Limb (tissue), 2 donors: ENCODE data around the gene CEPT1.
"Not testable (repeated sequence)": the region's sequence is repeated elsewhere in the genome, so short reads cannot be mapped to it uniquely, and the experiment has no call there.

ENCODE experiments used
- DNase-seq, 2 donors: peaks; one replicate each; pipeline ENCODE4 v3.0.0-alpha.2; 2016; ENCODE audit errors: extremely low spot score in 2 of 2

Gene CEPT1

DNA sequence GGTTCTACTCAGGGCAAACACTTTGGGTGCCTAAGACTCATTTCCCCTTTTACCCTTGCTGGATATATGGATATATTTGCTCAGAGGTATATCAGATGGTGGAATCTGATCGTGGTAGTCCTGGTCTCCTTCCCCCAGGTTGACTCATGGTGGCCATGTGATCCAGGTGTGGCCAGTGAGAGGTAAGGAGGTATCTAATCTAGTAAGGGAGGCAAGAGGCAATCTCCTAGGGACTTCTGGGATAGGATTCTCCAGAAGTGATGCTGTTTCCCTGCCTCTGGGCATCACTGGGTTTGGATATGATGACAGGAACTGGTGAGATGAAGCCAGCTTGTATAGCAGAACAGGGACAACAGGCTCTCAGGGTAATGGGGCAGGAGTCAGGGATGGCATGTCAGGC is 68.9 kb downstream of the CEPT1 start:
- DNase-seq = no peak

DNA sequence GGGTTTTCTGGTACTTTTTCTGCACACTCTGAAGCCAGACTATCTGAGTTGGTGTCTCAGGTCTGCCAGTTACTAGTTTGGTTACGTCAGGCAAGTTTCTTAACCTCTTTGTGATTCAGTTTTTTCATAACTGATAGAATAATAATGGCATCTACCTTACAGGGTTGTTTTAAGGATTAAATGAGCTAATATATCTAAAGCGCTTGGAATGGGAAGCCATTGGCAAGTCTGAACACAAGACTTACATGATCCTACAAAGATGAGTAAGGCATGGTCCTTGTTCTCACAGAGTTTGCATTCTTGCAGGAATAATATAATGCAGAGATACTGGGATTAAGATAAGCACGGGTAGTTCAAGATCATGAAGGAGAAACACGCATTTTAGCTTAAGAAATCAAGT is 69.6 kb downstream of the CEPT1 start:
- DNase-seq = no peak

GRCh38 chr1:111211921-111212320 is 71.9 kb downstream of the CEPT1 start:
- DNase-seq = no peak

GRCh38 chr1:111212634-111213335 is 72.8 kb downstream of the CEPT1 start:
- no peak for DNase-seq

- DNase-seq = no peak
These were observed 73.4 kb downstream of the CEPT1 start for GRCh38 chr1:111213412-111213811.

DNA sequence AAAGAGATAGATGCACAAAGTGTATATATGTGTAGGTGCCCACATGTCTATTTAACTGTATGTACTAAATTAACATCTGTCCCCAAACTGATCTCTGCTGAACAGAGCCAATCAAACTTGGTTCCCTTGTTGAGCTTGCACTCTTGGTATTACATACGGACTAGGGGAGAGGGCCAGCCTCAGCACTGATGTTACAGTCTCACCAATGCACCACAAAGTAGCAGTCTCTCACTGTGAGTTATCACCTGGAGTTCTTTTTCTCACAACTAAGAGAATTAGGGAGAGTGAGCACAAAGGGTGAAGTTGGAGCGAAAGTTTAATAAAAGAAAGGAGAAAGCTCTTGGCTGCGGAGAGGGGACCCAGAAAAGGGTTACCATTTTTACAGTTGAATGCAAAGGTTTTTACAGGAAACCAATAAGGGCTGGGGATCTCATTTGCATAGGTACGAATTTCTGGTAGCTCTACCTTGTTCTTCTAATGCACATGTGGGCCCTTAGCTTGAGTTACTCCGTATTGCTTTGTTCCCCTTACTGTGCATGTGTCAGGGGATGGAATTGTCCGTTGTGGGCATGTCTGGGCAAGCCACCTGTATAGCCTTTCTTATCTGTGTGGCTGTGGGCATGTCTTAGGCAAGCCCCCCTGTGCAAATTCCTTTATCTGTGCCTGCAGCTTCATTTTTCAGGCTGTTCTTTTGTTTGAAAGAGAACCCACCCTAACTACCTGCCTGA is 74.2 kb downstream of the CEPT1 start:
- DNase-seq = no peak

- no peak for DNase-seq
These were observed 74.9 kb downstream of the CEPT1 start for GRCh38 chr1:111214884-111215283.

DNA sequence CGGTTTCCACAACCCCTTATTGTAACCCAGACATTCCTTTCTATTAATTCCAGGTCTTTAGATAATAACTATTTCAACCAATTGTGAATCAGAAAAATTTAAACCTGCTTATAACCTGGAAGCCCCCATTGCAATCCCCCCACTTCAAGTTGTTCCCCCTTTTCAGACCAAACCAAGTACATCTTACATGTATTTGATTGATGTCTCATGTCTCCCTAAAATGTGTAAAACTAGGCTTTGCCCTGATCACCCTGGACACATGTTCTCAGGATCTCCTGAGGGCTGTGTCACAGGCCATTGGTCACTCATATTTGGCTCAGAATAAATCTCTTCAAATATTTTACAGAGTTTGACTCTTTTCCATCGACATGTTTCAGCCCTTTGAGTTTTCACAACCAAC is 75.3 kb downstream of the CEPT1 start:
- DNase-seq = not testable (repeated sequence)

DNA sequence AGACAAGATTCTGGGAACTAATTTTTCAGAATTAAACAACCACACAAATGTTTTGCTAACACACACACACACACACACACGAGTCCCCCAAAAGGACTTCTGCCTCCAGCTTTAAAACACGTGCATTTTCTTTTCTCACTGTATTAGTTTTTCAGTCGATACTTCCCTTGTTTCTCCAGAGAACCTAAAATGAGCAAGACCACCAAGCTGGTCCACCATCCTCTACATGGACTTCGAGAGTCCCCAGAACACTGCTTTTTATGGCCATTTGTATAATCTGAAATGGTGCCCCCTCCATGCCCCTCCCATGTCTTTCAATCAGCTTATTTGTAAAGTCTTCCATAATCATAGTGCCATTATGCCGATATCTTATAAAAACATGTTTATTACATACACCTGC is 76.7 kb downstream of the CEPT1 start:
- DNase-seq = no peak

GRCh38 chr1:111217183-111217910 is 77.3 kb downstream of the CEPT1 start:
- no peak for DNase-seq

GRCh38 chr1:111218701-111219556 is 78.9 kb downstream of the CEPT1 start:
- DNase-seq = no peak

- no peak for DNase-seq
These were observed 79.7 kb downstream of the CEPT1 start for GRCh38 chr1:111219557-111220286.

- no peak for DNase-seq
These were observed 80.4 kb downstream of the CEPT1 start for GRCh38 chr1:111220302-111220890.

DNA sequence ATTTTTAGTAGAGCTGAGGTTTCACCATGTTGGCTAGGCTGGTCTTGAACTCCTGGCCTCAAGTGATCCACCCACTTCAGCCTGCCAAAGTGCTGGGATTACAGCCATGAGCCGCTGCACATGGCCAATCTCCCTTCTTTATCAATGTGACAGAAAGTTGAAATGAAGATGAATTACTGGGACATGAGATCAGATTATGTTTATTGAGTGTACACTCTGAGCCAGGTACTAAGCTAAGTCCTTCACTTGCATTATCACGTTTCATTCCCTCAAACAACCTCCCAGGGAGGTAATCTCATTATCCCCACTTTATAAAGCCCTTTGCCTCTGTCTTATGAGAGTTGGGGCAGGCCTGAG is 81.2 kb downstream of the CEPT1 start:
- no peak for DNase-seq

DNA sequence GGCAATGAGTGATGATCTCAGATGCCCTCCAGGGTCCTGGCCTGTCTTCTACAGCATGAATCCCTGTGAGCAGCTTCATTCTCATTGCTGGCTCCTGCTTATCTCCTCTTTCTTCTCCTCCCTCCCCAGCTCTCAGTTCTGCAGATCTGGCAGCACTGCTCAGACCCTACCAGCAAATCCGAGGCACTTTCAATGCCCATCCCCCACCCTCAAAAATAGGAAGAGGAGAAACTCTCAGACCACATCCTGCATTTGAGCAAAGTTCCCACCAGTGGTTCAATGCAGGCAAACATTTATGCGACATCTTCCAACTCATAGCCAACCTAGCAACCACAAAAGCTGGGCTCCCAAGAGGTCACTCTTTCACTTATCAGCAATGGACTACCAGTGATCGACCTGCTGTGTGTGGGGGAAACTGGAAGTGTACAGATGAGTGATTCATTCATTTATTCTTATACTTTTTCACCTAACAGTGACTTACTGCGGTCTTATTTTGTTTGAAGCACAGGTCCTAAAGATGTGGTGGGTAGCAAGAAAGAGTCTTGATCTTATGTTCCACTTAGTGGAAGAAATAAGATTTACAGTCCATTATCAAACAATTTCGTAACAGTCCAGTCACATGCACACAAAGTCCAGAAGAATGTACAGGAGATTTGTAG is 81.7 kb downstream of the CEPT1 start:
- no peak for DNase-seq

DNA sequence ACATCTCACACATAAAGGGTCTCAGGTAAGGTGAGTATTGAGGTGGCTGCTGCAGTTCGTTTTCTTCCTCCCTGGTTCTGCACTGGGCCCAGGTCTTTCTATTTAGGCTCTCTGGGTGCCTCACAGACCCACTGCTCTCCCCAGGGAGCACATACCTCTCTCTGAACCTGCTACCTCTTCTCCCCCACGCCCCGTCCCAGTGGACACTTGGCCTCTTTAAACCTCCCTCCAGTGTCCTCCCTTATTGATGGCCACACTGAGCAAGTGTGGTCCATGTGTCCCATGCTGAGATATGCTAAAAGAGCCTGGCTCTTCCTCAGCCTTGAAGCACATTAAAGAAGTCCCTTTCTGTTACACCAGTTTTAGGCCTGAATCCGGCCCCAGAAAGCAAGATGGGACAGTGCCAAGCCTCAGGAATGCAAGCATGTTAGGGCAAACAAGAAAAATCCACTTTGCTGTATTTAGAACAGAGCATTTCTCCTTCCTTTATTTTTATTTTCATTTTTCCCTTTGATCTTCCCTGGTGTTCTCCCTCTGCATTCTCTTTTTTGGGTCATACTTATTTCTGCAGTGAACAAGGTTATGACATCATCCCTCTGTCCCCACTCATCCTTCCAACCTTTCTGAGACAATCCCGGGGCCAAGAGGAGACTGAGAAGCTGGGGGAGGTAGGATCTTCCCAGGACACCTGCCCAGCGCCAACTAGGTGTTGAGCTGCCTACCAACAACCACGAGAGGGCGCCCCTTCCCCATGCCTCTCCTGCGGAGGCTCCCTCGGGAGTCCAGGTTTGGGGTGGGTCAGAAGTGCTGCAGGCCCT is 82.5 kb downstream of the CEPT1 start:
- DNase-seq = peak in 1 of 2 donors; percentile 77

DNA sequence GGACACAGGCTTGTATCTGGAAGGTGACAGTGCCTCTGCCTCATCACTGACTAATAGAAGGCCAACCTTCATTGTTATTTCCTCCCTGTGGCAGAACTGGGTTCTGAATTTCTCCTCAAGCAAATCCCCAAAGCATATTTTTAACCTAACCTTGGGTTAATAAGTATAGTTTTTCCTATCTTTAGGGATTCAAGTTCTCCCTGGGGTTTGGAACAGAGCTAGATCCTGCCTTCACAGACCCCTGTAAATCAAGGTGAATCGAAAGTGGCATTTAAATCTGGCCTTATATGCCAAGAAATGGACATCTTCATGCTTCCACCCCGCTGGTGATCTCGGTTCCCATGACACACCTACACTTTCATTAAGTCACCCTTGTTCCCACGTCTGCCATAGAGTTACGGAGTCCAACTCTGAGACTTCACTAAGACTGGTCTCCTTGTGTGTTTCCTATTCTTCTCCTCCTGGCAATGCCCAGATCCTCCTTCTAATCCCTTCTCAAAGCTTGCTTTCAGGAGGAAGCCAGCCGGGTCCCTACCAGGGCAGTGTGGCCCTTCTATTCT is 83.2 kb downstream of the CEPT1 start:
- DNase-seq = no peak

DNA sequence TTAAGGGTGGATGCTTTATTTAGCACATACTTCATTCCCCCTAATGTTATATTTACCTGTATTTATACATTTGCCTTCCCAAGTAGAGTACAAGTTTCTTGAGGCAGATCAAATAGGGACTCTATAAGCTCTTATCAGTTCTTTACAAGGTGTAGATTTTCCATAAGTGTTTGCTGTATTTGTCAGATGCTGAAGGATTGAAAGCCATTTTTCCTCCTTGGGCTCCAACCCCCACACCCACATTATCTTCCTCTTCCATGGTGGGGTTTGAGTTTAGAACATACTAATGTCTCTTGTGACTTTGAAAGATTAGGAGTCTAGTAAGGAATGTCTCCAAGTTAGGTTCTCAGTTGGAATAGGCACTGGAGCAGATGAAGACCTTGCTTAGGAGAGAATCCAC is 85.1 kb downstream of the CEPT1 start:
- DNase-seq = no peak
